Measurements from ENCODE around the gene TENM4. TPM values are rescaled to one million over a fixed set of nuclear protein-coding genes. Genes with fewer than 3 reads are reported as not detected.

Gene TENM4
- total RNA-seq, 4 donors from 2014 or later, result 31.4 to 44.5 (median 38.0) TPM

- TF ChIP-seq POLR2A (IDR thresholded peaks at IDR 0.05) (no peak), POLR2AphosphoS5 (IDR thresholded peaks at IDR 0.05) (no peak), EP300 (IDR thresholded peaks at IDR 0.05) (no peak), CTCF (IDR thresholded peaks at IDR 0.05) (no peak)
- no peaks in the 10 kb centered on the region for H3K27me3 ChIP-seq
- no peak for DNase-seq (ENCODE audit: low spot score in 2 of 2)
- no peaks in the 10 kb centered on the region for H3K36me3 ChIP-seq
- peaks cover 24% of the 10 kb centered on the region for H3K4me1 ChIP-seq
- no peak overlapping the region for H3K4me3 ChIP-seq
- H3K27ac ChIP-seq, result no peak overlapping the region
- H3K9me3 ChIP-seq, result no peaks in the 10 kb centered on the region
- 78% methylated on average over 7 of the region's 7 CpGs for WGBS
These were observed 199.0 kb downstream of the TENM4 start for GRCh38 chr11:79241852-79242241.

GRCh38 chr11:79241205-79241851 lies 199.5 kb downstream of the TENM4 start:
- 88% methylated on average over 7 of the region's 7 CpGs for WGBS
- DNase-seq (ENCODE audit: low spot score in 2 of 2), result no peak
- no peaks in the 10 kb centered on the region for H3K36me3 ChIP-seq
- H3K4me3 ChIP-seq, result no peak overlapping the region
- TF ChIP-seq POLR2AphosphoS5 (IDR thresholded peaks at IDR 0.05) (no peak), CTCF (IDR thresholded peaks at IDR 0.05) (no peak), EP300 (IDR thresholded peaks at IDR 0.05) (no peak), POLR2A (IDR thresholded peaks at IDR 0.05) (no peak)
- peaks cover 24% of the 10 kb centered on the region for H3K4me1 ChIP-seq
- H3K9me3 ChIP-seq, result no peaks in the 10 kb centered on the region
- no peak overlapping the region for H3K27ac ChIP-seq
- no peaks in the 10 kb centered on the region for H3K27me3 ChIP-seq

- Histone ChIP-seq H3K9me3 (no peaks in the 10 kb centered on the region), H3K4me1 (peaks cover 5% of the 10 kb centered on the region), H3K27me3 (no peaks in the 10 kb centered on the region), H3K4me3 (no peak overlapping the region), H3K36me3 (no peaks in the 10 kb centered on the region), H3K27ac (peak overlapping the region; percentile 1)
- WGBS, result 53% methylated on average over 6 of the region's 6 CpGs
- no peak for TF ChIP-seq POLR2A (IDR thresholded peaks at IDR 0.05)
- no peak for TF ChIP-seq EP300 (IDR thresholded peaks at IDR 0.05)
- TF ChIP-seq CTCF (IDR thresholded peaks at IDR 0.05), result no peak
- no peak for TF ChIP-seq POLR2AphosphoS5 (IDR thresholded peaks at IDR 0.05)
- DNase-seq (ENCODE audit: low spot score in 2 of 2), result no peak
These were observed 203.1 kb downstream of the TENM4 start for GRCh38 chr11:79237703-79238102.

GRCh38 chr11:79237091-79237490 lies 203.7 kb downstream of the TENM4 start:
- DNase-seq (ENCODE audit: low spot score in 2 of 2), result no peak
- Histone ChIP-seq H3K36me3 (no peaks in the 10 kb centered on the region), H3K9me3 (no peaks in the 10 kb centered on the region), H3K4me3 (no peak overlapping the region), H3K27me3 (no peaks in the 10 kb centered on the region), H3K27ac (peak overlapping the region; percentile 1), H3K4me1 (peaks cover 7% of the 10 kb centered on the region)
- WGBS, result 87% methylated on average over 5 of the region's 5 CpGs
- TF ChIP-seq POLR2A (IDR thresholded peaks at IDR 0.05) (no peak), POLR2AphosphoS5 (IDR thresholded peaks at IDR 0.05) (no peak), EP300 (IDR thresholded peaks at IDR 0.05) (no peak), CTCF (IDR thresholded peaks at IDR 0.05) (no peak)

GRCh38 chr11:79236541-79236971 lies 204.3 kb downstream of the TENM4 start:
- no peaks in the 10 kb centered on the region for H3K9me3 ChIP-seq
- no peak overlapping the region for H3K4me3 ChIP-seq
- H3K27me3 ChIP-seq, result no peaks in the 10 kb centered on the region
- WGBS, result 79% methylated on average over 11 of the region's 11 CpGs
- DNase-seq (ENCODE audit: low spot score in 2 of 2), result no peak
- H3K4me1 ChIP-seq, result peaks cover 8% of the 10 kb centered on the region
- H3K27ac ChIP-seq, result no peak overlapping the region
- TF ChIP-seq CTCF (IDR thresholded peaks at IDR 0.05) (no peak), POLR2AphosphoS5 (IDR thresholded peaks at IDR 0.05) (no peak)
- no peaks in the 10 kb centered on the region for H3K36me3 ChIP-seq
